ENCODE measurements around the gene PLAC1.

The PLAC1 gene

DNA sequence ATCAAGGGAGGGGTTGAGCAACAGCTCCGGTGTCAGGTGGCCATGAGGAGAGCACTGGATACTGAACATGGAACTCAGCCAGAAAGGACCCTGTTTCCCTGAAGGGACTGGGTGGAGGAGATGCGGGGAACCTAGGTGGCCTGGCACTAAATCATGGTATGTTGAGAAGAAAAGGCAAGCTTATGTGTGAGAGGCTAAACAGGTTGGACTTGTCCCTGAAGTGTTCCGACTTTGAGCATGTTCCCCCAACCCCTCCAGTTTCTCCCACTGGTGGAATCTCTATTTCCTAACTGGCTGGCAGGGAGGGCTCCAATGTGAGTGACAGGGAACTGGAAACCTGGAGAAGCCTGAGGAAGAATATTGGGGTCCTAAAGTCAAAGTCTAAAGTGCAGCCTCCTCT lies 69.5 kb downstream of the PLAC1 start:
- DNase-seq (ENCODE audit: low read depth) = no peak

DNA sequence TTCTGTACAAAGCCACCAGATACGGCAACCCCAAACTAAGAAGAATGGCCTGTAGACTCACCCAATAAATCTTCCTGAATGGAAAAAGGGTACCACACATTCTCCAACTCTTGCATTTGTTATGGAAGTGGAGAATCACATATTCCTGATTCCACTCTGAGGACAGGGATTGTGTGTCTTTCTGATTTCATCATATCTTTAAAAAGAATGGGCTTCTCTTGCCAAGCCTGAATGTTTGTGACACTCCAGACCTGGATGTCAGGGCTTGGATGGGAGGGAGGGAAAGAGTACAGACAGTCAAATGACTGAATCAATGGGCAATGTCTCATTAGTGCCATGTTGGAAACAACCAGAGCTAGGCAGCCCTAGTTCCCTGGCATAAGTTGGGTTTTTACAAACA lies 77.4 kb downstream of the PLAC1 start:
- no peak for DNase-seq (ENCODE audit: low read depth)

DNA sequence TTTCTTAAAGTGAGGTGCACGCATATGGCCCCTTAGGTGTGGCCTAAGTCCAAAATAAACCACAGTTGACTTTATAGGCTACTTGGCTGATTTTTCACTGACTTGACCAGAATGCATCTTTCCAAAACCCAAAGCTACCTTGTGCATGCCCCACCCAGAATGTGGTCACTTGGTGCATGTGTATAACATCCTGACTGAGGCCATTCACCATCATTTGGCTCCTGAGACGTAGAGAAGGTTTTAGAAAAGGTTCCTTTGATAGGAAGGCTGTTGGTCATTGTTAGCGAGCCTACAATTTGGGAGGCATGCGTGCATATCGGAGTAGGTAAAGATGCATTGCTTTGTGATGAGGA lies 84.6 kb downstream of the PLAC1 start:
- DNase-seq (ENCODE audit: low read depth) = no peak

DNA sequence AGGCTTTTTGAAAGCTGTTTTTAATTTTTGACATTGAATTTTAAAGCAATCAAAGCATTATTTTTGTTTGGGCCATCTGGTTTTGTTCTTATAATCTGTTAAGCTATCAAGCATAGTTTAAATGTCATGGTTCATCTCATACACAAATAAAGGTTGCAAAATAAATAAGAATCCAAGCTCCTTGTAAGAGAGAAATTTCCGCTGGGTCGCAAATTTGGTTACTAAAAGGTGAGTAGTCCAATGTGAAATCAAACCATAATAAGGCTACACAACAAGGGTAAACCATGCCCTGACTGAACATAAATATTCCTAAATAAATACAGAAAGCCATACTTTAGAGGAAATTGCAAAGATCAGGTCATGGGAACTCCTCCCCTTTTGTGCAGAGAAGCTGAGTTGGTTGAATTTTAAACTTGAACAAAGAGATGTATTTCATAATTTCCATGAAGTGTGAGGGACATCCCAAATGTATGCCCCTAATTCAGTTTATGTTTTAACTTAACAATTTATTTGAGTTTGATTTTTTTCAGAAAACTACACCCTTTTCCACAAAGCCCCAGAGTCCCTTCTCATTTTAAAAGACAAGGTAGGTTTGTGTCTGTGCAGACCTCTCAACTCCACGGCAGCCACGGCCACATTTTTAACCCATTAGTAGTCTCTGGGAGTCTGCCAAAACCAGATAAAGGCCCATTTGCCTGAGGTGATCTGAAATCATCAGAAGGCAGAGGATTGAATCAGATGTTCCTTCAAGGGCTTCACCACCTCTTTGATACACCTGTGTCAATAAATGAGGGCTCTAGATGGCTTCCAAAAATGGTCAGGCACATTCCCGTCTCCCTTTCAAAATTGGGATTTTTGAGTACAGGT lies 85.2 kb downstream of the PLAC1 start:
- DNase-seq (ENCODE audit: low read depth) = no peak

DNA sequence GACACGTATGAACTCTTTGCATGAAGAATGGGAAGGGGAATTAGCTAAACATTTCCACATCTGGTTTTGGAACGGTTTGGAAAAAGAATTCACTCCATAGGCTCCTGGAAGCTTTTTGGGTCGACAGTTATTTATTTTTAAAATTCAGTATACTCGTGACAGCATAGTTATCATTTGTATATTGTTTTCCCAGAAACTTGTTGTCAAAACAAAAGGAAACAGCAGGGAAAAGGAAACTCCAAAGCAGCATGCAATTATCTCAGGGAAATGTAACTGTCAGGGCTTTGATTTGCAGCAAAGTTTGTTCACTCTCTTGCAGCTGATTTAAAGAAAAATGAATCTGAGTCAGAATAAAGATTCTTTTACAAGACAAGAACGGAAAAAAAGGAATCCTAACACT lies 86.5 kb downstream of the PLAC1 start:
- no peak for DNase-seq (ENCODE audit: low read depth)

DNA sequence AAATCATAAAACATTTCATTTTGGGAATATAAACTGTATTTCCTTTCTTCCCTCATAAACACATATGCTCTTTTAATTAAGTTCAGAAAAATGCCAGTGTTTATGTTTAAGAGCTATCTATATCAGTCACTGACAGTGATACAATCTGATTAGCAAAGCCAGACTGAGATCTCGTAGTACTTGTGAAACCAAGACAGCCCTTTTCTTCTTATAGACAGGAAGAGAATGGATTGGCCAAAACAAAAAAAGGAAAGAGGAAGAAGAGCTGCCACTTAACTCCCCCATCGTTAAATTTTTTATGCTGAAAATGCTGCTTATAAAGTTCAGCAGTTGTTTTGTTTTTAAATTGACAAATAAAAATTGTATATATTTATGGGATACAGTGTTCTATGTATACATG lies 87.4 kb downstream of the PLAC1 start:
- no peak for DNase-seq (ENCODE audit: low read depth)

DNA sequence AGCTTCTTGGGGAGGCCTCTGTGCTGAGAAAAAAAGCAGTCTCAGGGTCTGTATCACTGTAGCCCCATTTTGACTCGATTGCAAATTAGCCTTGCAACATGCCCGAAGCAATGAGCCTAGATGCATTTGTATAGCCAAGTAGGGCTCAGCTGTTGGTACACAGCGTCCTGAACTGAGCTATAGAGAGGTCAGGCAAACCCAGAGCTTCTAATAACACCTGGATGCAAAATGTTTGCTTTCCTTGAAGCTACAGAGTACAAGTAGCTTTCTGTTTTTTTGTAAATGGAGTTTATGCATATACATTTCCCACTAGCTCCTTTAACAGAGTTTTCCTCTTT lies 87.8 kb downstream of the PLAC1 start:
- DNase-seq (ENCODE audit: low read depth) = no peak

DNA sequence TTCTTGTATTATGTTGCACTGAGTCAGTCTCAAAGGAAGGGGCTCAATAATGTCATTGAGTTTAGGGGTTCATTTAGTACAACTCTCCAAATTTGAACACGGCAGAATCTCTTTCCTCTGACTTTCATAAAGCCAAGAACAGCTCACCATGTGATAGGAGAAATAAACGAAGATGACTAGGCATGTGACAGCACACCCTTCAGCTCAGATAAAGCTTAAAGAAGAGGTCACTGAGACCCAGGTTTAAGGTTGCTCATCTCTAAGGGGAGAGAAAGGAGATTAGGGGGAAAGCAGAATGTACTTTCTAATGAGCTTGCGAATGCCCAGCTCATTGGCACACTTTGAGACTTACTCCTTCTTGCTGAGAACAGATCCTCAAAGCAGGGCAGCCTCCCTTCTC lies 89.0 kb downstream of the PLAC1 start:
- DNase-seq (ENCODE audit: low read depth) = no peak

DNA sequence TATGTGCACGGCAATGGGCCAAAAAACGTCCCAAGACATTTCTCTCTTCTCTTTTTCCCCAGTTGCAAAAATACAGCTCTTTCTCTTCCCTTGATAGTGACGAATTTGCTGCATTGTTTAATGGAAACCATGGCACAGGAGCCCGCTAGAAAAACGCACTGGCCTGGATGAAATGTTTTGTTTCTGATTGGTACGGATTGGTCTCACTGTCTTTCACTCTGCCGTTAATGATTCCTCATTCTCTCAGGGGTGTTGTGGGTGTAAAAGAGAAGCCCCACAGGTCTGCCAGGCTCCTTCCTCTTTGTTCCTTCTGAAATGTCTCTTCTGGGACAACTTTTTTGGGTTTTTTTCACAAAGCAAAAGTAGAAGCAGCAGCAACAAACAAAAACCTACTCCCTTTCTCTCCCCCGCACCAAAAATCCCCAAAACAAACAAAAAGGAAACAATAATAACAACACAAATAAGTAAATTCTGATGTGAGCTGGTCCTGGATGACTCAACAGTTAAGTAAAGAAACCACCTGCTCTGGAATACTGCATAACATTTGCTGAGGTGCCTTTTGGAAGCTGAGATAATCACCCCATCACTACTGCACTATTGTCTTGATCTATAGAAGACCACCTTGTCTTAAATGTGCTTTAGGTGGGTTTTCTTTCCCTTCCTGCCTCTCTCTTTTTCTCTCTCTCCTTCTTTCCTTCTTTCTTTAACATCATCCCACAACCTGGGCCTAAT lies 89.8 kb downstream of the PLAC1 start:
- no peak for DNase-seq (ENCODE audit: low read depth)

DNA sequence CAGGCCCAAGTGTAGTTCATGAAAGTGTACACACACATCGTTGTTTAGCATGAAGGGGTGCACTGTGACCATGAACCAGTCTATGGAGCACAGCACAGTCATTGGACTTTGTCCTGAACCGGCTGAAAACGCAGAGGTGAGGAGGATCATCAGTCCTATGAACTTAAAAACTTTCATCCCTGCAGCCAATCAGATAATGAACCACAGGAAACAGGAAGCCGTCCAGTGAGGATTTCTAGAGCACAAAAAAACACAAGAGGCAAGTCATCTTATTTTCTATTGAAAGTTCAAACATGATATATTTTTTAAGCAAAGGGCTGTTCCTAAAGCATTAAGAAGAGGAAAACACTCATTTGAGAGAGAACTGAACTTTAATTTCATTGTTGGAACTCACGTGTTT lies 91.8 kb downstream of the PLAC1 start:
- DNase-seq (ENCODE audit: low read depth) = no peak

DNA sequence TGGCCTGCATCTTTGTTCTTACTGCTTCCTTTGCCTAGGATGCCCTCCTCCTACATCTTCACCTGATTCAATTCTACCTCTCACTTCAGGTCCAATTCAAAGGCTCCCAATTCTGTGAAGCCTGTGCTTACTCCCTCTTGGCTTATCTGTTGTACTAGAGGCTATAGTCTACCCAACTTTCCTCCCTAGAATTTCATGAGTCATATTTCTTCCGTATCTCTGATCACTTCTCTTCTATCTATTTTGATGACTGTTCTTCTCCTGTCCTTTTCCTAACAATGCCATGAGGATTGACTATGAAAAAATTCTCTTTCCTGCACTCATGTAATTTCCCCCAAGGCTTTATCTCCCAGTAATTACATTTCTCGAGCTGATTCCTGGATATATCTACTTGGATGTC lies 96.3 kb downstream of the PLAC1 start:
- DNase-seq (ENCODE audit: low read depth) = no peak

DNA sequence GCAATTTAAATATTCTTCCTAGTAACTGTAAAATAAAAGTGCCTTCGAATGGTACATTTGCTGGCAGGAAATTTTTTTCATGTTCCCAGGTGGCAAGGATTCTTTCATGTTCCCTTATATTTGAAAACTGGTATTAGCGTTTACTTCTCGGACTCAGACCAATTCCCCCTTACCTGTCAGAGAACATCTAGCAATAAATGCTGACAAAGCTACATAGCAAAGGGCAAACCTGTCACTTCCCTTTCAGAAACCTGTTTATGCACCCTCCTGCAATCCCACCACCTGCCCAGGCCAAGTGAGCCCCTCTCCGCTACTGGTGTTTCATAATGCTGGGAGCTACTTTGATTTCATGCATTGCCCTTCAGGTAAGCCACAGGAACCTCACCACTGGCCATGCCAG lies 100.1 kb downstream of the PLAC1 start:
- no peak for DNase-seq (ENCODE audit: low read depth)

DNA sequence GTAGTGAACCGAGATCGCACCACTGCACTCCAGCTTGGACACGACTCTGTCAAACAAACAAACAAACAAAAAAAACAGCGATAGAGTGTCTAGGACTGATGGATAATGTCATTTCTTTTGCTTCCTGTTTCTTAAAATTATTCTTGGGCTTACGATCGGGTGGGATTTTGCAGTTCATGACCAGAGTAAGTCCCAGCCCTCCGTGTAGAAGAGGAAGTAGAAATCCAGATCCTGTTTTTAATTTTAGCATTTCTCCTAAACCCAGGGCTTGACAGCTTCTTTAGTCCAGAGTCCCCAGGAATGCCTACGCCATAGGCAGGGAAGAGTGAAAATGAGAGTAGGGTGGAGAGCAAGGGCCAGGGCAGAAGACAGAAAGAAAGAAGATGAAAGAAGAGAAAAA lies 104.0 kb downstream of the PLAC1 start:
- no peak for DNase-seq (ENCODE audit: low read depth)

DNA sequence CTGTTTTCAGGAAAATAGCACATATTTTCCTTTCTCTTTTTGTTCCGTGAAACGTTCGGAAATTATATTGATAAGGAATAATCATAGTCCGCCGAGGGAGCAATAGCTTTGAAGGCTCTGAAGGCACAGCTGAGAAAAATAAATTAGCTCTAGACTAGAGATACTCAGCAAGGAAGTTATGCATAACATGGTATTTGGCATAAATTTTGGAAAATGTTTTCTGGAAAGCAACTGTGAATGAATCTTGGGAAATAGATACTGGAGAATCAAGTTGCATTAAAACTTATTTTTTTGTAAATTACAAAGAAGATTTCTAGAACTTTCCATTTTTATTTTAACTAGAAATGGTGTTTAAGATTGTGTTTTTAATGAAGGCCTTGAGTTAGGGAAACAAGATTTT lies 105.9 kb downstream of the PLAC1 start:
- no peak for DNase-seq (ENCODE audit: low read depth)

DNA sequence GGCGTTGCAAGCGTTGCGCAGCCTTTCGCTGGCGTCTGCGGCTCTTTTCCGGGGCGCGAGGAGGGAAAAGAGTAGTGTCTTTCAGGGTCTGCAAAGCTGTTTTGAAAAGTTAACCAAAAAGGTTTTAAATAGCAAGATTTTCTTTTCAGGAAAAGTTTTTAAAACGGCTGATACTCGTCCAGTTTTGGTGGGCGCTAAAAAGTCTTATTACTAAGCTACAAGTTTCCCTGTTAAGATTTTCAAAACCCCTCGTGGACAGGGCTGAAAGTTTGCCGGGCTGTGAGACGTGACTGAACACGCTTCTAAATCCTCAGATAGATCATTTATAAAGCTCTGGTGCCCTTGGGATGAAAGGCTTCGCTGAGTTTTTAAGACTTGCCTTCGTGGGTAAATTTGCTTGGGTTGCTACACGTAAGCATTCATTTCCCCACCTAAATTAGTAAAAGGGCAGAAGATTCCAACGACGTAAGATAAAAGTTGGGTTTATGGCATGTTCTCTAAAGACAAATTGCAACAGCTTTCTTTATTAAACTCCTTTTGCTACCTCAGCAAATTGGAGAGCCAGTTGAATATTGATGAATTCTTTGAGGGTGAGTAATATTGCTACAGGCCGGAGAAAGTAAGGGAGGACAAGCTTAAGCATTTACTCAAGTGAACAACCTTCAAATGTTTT lies 106.8 kb downstream of the PLAC1 start:
- DNase-seq (ENCODE audit: low read depth) = no peak

DNA sequence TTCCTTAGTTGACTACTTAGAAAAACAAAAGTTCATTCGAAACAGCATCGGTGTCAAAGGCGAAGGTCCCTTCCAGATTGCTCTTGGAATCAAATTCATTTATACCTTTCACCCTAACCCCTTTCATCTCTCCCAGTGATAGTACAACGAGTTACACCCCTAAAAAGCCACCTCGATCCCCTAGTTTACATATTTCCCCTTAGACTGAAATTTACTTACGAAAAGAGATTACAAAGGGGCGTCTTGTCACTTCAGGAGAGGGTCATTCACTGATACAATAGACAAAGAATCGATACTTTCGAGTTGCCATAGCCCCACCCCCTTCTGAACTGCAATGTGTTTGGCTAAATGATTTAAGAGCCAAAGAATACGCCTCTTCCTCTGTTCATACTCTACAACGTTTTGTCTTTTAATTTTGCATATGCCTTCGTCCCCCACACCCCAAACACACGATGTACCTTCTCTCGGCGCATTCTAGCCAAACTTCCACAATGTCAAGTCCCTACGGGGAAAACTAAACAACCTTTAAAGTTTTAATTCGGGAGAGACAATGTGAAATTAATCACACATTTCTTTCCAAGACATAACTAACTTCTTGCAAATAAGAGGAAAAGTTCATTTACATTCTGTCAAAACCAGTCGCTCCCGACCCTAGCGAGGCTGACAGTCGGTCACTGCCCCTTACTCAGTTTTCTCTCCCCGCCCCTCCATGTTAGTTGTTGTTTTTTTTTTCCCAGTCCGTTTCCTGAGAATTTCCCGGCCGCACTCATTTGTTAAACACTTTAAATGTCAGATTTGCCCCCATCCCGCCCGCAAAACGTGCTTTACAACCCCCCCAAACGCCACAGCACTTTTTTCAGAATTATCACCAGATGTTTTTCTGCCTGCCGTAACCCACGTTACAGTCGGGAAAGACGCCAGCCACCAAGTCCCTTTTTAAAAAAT lies 109.7 kb downstream of the PLAC1 start:
- no peak for DNase-seq (ENCODE audit: low read depth)

DNA sequence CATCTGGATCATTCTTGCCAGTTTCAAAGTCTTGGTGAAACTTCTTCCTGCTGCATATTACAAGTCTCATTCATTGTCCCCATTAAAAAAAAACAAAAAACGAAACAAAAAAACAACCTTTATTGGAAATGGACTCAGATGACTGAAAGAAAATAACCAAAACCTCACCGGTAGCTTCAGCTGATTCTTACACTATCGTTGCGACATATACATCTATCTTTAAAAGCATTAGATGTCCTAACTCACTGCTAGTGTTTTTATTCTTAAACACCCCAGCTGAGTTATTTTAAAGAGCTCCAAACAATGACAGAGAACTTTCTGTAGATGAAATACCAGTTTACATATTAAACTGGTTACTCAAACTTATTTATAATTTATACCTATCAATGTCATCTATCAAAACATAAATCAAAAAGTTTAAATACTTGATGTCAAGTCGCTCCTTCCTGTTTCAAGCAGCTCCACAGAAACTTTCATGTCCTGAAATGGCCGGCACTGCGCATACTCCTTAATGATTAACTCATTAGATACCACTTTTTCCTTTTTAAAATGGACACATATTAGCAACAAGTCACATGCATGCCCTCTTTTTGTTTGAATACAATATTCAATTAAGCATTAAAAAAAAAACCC lies 111.1 kb downstream of the PLAC1 start:
- DNase-seq (ENCODE audit: low read depth) = no peak

DNA sequence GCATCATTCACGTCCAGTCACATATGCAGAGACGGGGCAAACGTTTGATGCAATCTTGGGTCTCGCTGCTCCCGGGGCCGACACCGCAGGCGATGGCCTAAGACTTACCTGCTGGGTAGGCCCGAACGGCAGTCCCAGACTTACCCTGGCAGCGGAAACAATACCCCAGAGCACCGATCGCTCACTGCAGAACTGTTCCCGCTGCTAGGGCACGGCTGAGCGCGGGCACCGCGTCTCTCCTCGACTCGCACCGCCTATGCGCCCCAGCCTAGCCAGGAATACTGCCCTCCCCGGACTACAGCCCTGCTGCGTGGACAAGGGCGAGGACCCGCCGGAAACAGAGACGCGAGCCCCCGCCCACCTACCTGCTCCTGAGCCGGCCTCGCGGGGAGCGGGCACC lies 112.1 kb downstream of the PLAC1 start:
- no peak for DNase-seq (ENCODE audit: low read depth)

DNA sequence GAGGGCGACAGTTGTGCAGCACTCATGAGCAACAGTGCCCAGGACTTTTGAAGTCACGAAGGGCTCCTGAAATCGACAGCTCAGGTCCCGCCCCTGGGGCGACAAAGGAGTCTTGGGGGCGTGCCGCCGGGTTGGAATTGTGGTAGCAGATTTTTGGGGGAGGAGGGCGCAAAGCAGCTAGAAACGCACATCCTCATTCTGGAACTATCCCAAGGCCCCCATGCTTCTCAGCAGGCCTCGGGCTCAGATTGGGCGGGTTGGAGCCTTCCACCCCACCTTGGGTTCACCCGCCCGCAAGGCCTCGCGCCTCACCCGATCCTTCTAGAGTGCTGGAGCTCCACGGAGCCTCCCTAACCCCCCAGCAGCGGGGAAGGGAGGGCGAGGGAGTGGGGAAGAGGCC lies 112.8 kb downstream of the PLAC1 start:
- DNase-seq (ENCODE audit: low read depth) = no peak

DNA sequence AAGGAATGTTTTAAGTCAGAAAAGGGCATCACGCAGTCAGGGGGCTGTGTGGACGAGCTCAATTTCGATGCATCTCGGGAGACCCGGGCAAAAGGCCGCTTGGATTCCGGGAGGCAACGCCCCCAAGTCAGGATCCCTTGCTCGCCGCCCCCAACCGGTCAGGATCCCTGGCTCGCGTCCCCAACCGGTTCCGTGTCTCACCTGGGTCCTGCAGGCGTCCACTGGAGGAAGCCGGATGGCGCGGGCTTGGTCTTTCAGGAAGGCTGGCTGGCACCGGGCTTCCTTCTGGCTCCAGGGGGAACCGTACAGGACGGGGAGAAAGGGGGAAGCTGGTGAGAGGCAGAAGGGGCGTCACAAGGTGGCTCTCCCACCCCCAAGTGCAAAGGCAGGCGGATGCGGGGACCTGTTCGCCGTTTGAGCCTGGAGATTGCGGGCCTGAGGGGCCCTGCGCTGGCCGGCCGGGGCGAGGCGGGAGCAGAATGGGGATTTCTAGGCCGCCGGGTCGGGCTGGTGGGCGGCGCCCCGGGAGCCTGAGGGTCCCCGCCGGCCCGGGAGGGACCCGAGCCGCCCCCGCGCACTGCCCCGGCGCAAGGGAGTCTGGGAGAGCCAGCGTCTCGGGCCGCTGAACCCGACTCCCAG lies 113.6 kb downstream of the PLAC1 start:
- DNase-seq (ENCODE audit: low read depth) = no peak

DNA sequence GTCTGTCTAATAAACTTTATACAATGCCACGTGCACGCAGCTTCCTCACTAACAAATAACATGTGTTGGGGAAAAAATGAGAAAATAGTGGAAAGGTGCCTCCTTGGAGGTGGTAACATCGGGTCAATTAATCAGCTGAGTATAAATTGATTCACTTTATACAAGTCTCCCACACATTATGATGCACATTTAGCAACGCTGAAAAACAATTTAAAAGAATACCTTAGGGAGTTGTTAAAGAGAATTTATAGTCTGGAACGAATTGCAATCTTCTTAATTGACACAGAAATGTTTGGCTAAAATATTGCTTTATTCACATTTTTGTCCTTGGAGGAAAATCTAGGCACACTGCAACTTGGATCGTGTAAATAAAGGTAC lies 114.1 kb downstream of the PLAC1 start:
- DNase-seq (ENCODE audit: low read depth) = no peak

Data from activated T-helper 9 cell treated with anti-CD3 and anti-CD28 coated beads, Interleukin-2, amount 50 U/mL, for 16 hours (primary cell).